ENCODE data around the gene TROAP.
"Not testable (repeated sequence)": the region's sequence is repeated elsewhere in the genome, so short reads cannot be mapped to it uniquely, and the experiment has no call there.

The TROAP gene

DNA sequence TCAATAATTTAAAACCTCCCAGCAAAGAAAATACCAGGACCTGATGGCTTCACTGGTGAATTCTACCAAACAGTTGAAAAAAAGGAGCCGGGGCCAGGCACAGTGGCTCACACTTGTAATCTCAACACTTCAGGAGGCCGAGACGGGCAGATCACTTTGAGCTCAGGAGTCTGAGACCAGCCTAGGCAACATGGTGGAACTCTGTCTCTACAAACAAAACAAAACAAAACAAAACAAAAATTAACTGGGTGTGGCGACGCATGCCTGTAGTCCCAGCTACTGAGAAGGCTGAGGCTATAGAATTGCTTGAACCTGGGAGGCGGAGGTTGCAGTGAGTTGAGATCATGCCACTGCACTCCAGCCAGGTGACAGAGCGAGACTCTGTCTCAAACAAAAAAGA lies 13.7 kb upstream of the TROAP start:
- H3K4me3 ChIP-seq (ENCODE audit: low read length), result no peak overlapping the region
- no peak for TF ChIP-seq CTCF (IDR thresholded peaks at IDR 0.05; ENCODE audit: insufficient read depth, low read depth, low read length, missing control alignments)
- no peak for DNase-seq (ENCODE audit: low read depth)

GRCh38 chr12:49310451-49311000 lies 12.5 kb upstream of the TROAP start:
- DNase-seq (ENCODE audit: low read depth); H3K4me3 ChIP-seq (ENCODE audit: low read length): not testable (repeated sequence)

GRCh38 chr12:49314811-49315210 lies 8.2 kb upstream of the TROAP start:
- H3K4me3 ChIP-seq (ENCODE audit: low read length), result no peak overlapping the region
- no peak for TF ChIP-seq CTCF (IDR thresholded peaks at IDR 0.05; ENCODE audit: insufficient read depth, low read depth, low read length, missing control alignments)
- no peak for DNase-seq (ENCODE audit: low read depth)

DNA sequence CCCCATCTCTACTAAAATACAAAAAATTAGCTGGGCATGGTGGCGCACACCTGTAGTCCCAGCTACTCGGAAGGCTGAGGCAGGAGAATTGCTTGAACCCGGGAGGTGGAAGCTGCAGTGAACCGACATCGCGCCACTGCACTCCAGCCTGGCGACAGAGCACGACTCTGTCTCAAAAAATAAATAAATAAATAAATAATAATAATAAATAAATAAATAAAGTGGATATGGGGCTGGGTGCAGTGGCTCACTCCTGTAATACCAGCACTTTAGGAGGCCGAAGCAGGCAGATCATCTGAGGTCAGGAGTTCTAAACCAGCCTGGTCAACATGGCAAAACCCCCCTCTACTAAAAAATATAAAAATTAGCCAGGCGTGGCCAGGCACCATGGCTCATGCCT lies 5.9 kb upstream of the TROAP start:
- DNase-seq (ENCODE audit: low read depth); H3K4me3 ChIP-seq (ENCODE audit: low read length): not testable (repeated sequence)

DNA sequence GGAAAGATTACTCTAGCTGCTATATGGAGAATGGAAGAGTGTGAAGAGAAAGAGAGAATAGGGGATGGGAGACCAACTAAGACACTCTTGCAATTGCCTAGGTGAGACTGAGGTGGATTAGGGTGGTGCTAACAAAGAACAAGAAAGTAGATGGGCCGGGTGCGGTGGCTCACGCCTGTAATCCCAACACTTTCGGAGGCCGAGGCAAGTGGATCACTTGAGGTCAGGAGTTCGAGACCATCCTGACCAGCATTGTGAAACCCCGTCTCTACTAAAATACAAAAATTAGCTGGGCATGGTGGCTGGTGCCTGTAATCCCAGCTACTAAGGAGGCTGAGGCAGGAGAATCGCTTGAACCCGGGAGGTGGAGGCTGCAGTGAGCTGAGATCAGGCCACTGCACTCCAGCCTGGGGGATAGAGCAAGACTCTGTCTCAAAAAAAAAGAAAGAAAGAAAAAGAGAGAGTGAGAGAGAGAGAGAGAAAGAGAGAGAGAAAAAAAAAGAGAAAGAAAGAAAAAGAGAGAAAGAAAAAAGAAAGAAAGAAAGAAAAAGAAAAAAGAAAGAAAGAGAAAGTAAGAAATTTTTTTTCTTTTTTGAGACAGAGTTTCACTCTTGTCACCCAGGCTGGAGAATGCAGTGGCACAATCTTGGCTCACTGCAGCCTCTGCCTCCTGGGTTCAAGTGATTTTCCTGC lies 2.5 kb upstream of the TROAP start:
- H3K4me3 ChIP-seq (ENCODE audit: low read length); DNase-seq (ENCODE audit: low read depth): not testable (repeated sequence)

GRCh38 chr12:49322367-49322707 lies 718 bp upstream of the TROAP start:
- TF ChIP-seq CTCF (IDR thresholded peaks at IDR 0.05; ENCODE audit: insufficient read depth, low read depth, low read length, missing control alignments), result no peak
- DNase-seq (ENCODE audit: low read depth), result no peak
- H3K4me3 ChIP-seq (ENCODE audit: low read length), result peak overlapping the region; percentile 72

DNA sequence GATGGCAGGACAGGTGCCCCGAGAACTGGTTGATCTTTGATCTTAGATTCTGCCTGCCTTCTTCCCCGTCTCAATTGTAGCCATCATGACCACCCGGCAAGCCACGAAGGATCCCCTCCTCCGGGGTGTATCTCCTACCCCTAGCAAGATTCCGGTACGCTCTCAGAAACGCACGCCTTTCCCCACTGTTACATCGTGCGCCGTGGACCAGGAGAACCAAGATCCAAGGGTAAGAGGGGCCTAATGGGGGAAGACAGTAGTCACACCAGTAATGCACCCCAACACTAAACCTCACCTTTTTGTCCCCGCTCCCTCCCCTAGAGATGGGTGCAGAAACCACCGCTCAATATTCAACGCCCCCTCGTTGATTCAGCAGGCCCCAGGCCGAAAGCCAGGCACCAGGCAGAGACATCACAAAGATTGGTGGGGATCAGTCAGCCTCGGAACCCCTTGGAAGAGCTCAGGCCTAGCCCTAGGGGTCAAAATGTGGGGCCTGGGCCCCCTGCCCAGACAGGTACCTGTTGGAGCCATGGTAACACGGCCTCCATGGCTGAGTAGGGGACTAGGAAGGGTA lies 556 bp downstream of the TROAP start:
- no peak for TF ChIP-seq CTCF (IDR thresholded peaks at IDR 0.05; ENCODE audit: insufficient read depth, low read depth, low read length, missing control alignments)
- no peak for DNase-seq (ENCODE audit: low read depth)
- H3K4me3 ChIP-seq (ENCODE audit: low read length), result peak overlapping the region; percentile 72

- H3K4me3 ChIP-seq (ENCODE audit: low read length), result no peak overlapping the region
- no peak for DNase-seq (ENCODE audit: low read depth)
- no peak for TF ChIP-seq CTCF (IDR thresholded peaks at IDR 0.05; ENCODE audit: insufficient read depth, low read depth, low read length, missing control alignments)
Measured at GRCh38 chr12:49325606-49326005, 2.6 kb downstream of the TROAP start.
